SK-N-MC (cell line): ENCODE results near the gene BMP8A.
"Not testable (repeated sequence)": the region's sequence is repeated elsewhere in the genome, so short reads cannot be mapped to it uniquely, and the experiment has no call there.

Source experiments
- DNase-seq: peaks from one replicate; pipeline ENCODE4 v3.0.0-alpha.2; 2011; ENCODE audit warnings: low read depth, low spot score
- H3K27ac ChIP-seq: fragments of 200-600 bp; sonication (generic); 2 replicates; pipeline ENCODE4 v1.5.1; 2016; ENCODE audit warnings: mixed run types
- H3K36me3 ChIP-seq: fragments of 200-600 bp; sonication (generic); 2 replicates; pipeline ENCODE4 v1.6.1; 2017; ENCODE audit warnings: antibody characterized with exemption, low read length, mixed read lengths; ENCODE audit not compliant: insufficient read depth
- H3K4me3 ChIP-seq: fragments of 200-600 bp; sonication (generic); 2 replicates; pipeline ENCODE4 v1.5.1; 2016
- H3K9ac ChIP-seq: fragments of 200-600 bp; sonication (generic); 2 replicates; pipeline ENCODE4 v1.8.0; 2017; ENCODE audit warnings: mixed run types, mixed read lengths; ENCODE audit not compliant: insufficient read length
- H3K9me3 ChIP-seq: fragments of 200-600 bp; sonication (generic); 2 replicates; pipeline ENCODE4 v1.6.1; 2017; ENCODE audit warnings: low read depth, mild to moderate bottlenecking, antibody characterized with exemption, low read length, moderate library complexity, mixed read lengths
- EZH2 ChIP-seq: fragments of 200-600 bp; sonication (generic); IDR thresholded peaks from one replicate; pipeline ENCODE4 v1.6.1; 2017; ENCODE audit warnings: antibody characterized with exemption
- FOXP2 ChIP-seq: optimal IDR thresholded peaks from 2 replicates; pipeline ENCODE3; 2011; ENCODE audit warnings: mild to moderate bottlenecking, moderate library complexity; ENCODE audit not compliant: insufficient read depth; ENCODE audit errors: extremely low read length, control extremely low read depth
- POLR2AphosphoS5 ChIP-seq: IDR thresholded peaks from 2 replicates; pipeline ENCODE4 v1.6.1; 2012; ENCODE audit warnings: mild to moderate bottlenecking, low read depth, low read length, borderline replicate concordance

BMP8A gene

DNA sequence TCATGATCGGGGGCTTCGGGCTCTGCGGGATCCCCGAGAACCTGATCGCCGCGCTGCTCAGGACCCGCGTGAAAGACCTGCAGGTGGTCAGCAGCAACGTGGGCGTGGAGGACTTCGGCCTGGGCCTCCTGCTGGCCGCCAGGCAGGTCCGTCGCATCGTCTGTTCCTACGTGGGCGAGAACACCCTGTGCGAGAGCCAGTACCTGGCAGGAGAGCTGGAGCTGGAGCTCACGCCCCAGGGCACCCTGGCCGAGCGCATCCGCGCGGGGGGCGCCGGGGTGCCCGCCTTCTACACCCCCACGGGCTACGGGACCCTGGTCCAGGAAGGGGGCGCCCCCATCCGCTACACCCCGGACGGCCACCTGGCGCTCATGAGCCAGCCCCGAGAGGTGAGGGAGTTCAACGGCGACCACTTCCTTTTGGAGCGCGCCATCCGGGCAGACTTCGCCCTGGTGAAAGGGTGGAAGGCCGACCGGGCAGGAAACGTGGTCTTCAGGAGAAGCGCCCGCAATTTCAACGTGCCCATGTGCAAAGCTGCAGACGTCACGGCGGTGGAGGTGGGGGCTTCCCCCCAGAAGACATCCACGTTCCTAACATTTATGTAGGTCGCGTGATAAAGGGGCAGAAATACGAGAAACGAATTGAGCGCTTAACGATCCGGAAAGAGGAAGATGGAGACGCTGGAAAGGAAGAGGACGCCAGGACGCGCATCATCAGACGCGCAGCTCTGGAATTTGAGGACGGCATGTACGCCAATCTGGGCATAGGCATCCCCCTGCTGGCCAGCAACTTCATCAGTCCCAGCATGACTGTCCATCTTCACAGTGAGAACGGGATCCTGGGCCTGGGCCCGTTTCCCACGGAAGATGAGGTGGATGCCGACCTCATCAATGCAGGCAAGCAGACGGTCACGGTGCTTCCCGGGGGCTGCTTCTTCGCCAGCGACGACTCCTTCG is 24.0 kb downstream of the BMP8A start:
- DNase-seq, H3K27ac ChIP-seq, H3K4me3 ChIP-seq, H3K9ac ChIP-seq, H3K36me3 ChIP-seq, H3K9me3 ChIP-seq: not testable (repeated sequence)

- H3K4me3 ChIP-seq, H3K36me3 ChIP-seq, DNase-seq, H3K27ac ChIP-seq, H3K9ac ChIP-seq, H3K9me3 ChIP-seq: not testable (repeated sequence)
Observed at GRCh38 chr1:39516841-39517240, 25.4 kb downstream of the BMP8A start.

- DNase-seq, H3K27ac ChIP-seq, H3K9me3 ChIP-seq, H3K4me3 ChIP-seq, H3K36me3 ChIP-seq, H3K9ac ChIP-seq: not testable (repeated sequence)
Observed at GRCh38 chr1:39517936-39518335, 26.5 kb downstream of the BMP8A start.

GRCh38 chr1:39519376-39519775 is 27.9 kb downstream of the BMP8A start:
- DNase-seq, H3K36me3 ChIP-seq, H3K27ac ChIP-seq, H3K4me3 ChIP-seq, H3K9me3 ChIP-seq, H3K9ac ChIP-seq: not testable (repeated sequence)

GRCh38 chr1:39522221-39522620 is 30.8 kb downstream of the BMP8A start:
- not testable (repeated sequence) for H3K9me3 ChIP-seq, H3K9ac ChIP-seq, H3K27ac ChIP-seq, H3K36me3 ChIP-seq, H3K4me3 ChIP-seq, DNase-seq

DNA sequence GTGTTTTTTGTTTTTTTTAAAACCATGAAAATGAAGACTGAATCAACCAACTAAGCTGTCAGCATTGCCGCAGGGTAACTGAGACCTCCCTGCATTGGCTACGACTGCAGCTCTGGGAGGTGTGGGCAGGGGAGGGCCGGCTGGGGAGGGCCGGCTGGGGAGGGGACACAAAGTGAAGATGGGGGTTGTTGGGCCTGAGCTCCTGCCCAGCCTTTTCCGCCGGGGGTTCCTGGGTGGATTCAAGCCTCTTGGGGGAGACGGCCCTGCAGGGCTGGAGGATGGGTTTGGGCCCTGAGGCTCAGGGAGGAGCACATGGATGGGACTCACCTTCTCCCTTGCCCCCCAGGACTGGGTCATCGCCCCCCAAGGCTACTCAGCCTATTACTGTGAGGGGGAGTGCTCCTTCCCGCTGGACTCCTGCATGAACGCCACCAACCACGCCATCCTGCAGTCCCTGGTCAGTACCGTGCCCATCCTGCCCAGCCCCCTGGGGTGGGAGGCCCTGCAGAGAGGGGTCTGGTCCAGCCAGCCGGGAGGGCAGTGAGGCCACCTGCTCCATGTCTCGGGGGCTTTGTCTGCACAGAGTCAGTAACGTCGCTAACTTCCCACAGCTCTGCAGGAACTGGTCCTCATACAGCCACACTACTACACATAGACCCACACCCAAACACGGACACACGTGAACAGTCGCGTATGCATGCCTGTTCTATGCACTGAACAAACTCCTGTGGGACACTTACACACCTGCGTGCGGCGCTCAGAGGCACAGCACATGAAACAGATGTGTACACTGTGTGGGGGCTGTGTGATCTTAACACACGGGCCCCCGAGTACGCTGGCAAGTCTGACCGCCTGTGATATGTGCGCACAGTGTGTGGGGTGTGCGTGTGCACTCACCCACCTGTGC is 31.5 kb downstream of the BMP8A start:
- Histone ChIP-seq H3K36me3 (peaks cover 5% of the 10 kb centered on the region; the same call in 1 of the 2 replicates), H3K9ac (no peak overlapping the region), H3K4me3 (no peak overlapping the region), H3K9me3 (no peaks in the 10 kb centered on the region), H3K27ac (no peak overlapping the region)
- TF ChIP-seq POLR2AphosphoS5, result no peak
- TF ChIP-seq EZH2, result no peak
- no peak for TF ChIP-seq FOXP2
- DNase-seq, result no peak

DNA sequence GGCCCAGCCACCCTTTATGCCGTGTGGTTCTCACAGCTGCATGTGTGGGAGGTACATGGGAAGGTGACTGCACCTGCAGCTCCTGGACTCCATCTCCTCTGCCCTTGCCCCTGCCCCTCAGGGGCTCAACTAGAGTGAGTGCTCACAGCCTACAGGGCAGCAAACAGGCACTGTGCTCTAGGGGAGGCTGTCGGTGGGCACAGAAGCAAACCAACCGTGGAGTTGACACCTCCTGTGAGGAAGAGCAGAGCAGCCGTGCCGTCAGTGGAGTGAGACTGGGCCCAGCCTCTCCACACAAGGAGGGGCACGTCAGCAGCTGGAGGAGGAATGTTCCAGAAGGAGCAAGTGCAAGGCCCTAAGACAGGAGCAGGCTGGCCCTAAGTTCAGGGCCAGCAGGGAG is 32.7 kb downstream of the BMP8A start:
- TF ChIP-seq POLR2AphosphoS5 (no peak), EZH2 (no peak), FOXP2 (no peak)
- no peak for DNase-seq
- Histone ChIP-seq H3K9ac (no peak overlapping the region), H3K4me3 (no peak overlapping the region), H3K27ac (no peak overlapping the region), H3K36me3 (peaks cover 7% of the 10 kb centered on the region; the same call in 1 of the 2 replicates), H3K9me3 (no peaks in the 10 kb centered on the region)

DNA sequence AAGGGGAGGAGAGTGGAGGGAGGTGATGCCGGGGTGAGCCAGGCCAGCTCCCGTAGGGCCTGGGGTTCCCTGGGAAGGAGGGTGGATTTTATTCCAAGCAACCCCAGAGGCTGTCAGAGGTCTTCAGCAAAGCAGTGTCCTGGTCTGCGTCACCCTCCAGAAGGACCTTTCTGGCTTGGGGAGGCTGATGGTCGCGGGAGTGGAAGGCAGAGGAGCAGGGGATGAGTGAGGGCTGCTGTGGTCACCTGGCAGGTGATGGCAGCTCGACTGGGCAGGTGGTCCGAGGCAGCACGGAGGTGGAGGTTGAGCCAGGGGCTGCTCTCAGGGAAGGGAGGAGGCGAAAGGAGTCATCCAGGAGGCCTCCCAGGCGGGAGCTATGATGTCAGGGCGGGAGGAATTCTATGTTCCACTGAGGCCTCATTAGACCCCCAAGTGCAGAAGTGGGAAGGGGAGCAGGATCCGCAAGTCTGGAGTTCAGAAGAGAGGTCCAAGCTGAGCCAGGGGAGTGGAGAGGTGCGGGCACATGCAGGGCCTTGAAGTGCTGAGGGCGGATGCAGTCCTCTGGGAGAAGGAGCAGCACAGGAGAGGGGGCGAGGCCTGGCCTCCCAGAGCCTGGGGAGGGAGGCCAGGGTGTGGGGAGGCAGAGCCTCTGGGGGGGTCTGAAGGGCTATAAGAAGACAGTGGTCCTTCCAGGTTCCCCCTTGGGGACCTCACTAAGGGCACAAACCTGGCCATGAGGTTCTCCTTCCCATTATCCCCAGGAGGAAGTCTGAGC is 33.3 kb downstream of the BMP8A start:
- Histone ChIP-seq H3K9ac (no peak overlapping the region), H3K27ac (no peak overlapping the region), H3K4me3 (no peak overlapping the region), H3K36me3 (peaks cover 7% of the 10 kb centered on the region; the same call in 1 of the 2 replicates), H3K9me3 (no peaks in the 10 kb centered on the region)
- no peak for TF ChIP-seq EZH2
- TF ChIP-seq FOXP2, result no peak
- DNase-seq, result no peak
